Activated CD8-positive, alpha-beta memory T cell treated with anti-CD3 and anti-CD28 coated beads for 36 hours (primary cell): ENCODE data around the gene LCN10. TPM values are rescaled to one million over a fixed set of nuclear protein-coding genes. Genes with fewer than 3 reads are reported as not detected.

ENCODE experiments used
- CTCF ChIA-PET: fragments of 350-600 bp; sonication (Branson Sonifier 250); formaldehyde crosslinking; loops from one replicate; lab custom pipeline; 2021; ENCODE audit warnings: antibody characterized with exemption; lab: Charles Lee
- POLR2A ChIA-PET: fragments of 350-600 bp; sonication (Branson Sonifier 250); formaldehyde crosslinking; loops from one replicate; lab custom pipeline; 2021; ENCODE audit warnings: antibody characterized with exemption; lab: Charles Lee
- total RNA-seq, 2 experiments: library from RNA; stranded (reverse); gene quantifications; one replicate each; pipeline ENCODE4 v1.2.3, GENCODE V29; 2021

LCN10 gene
- total RNA-seq, 2 experiments from 2014 or later: 1.1 to 1.6 TPM

GRCh38 chr9:136690806-136691261 is 51.9 kb downstream of the LCN10 start:
- ChIA-PET CTCF (interaction anchor here (0.6 to 1.9 kb wide), 2 partner anchors 10 to 18 kb away, joined by 4 to 6 read pairs; no protein-coding TSS in a partner anchor), POLR2A (no interaction called here)

- ChIA-PET CTCF (interaction anchor here (0.6 to 1.9 kb wide), 2 partner anchors 11 to 18 kb away, joined by 4 to 6 read pairs; no protein-coding TSS in a partner anchor), POLR2A (no interaction called here)
These were observed 52.5 kb downstream of the LCN10 start for GRCh38 chr9:136690104-136690805.

- ChIA-PET CTCF (interaction anchor here (0.7 to 2.1 kb wide), 3 partner anchors 17 to 339 kb away, joined by 3 to 7 read pairs (median 6); no protein-coding TSS in a partner anchor), POLR2A (interaction anchor here (3.8 kb wide), 1 partner anchor 38 kb away, joined by 16 read pairs; no protein-coding TSS in a partner anchor)
These were observed 53.7 kb downstream of the LCN10 start for GRCh38 chr9:136689108-136689460.

GRCh38 chr9:136688274-136689107 is 54.2 kb downstream of the LCN10 start:
- ChIA-PET POLR2A (interaction anchor here (1.1 to 3.8 kb wide), 2 partner anchors 37 to 39 kb away, joined by 4 to 16 read pairs; no protein-coding TSS in a partner anchor), CTCF (interaction anchor here (2.1 kb wide), 1 partner anchor 17 kb away, joined by 7 read pairs; no protein-coding TSS in a partner anchor)

Other genes with a start within 250 kb of the LCN10 start
- gene NOTCH1, start 196.9 kb downstream of the LCN10 start, total RNA-seq: 10 to 100 TPM; 69.5 to 71.4 TPM
- gene EGFL7, start 80.0 kb downstream of the LCN10 start, total RNA-seq: under 1 TPM; 0.69 to 0.70 TPM
- 10 to 100 TPM; 16.2 to 18.5 TPM for gene AGPAT2, start 55.5 kb downstream of the LCN10 start, total RNA-seq
- gene DIPK1B, start 30.4 kb downstream of the LCN10 start, total RNA-seq: not detected
- gene LCN6, start 5.6 kb upstream of the LCN10 start, total RNA-seq: not detected
- gene LCN8, start 15.3 kb upstream of the LCN10 start, total RNA-seq: not detected
- gene LCN15, start 21.6 kb upstream of the LCN10 start, total RNA-seq: not detected
- gene TMEM141, start 48.4 kb upstream of the LCN10 start, total RNA-seq: 10 to 100 TPM; 48.4 to 53.3 TPM
- under 1 TPM in 1 of 2 experiments, not detected in 1; 0.46 TPM for gene CCDC183, start 53.4 kb upstream of the LCN10 start, total RNA-seq
- 100 to 1,000 TPM; 101 to 106 TPM for gene RABL6, start 65.0 kb upstream of the LCN10 start, total RNA-seq
- 1 to 10 TPM; 3.8 to 3.9 TPM for gene AJM1, start 99.5 kb upstream of the LCN10 start, total RNA-seq
- 100 to 1,000 TPM; 104 to 105 TPM for gene PHPT1, start 106.5 kb upstream of the LCN10 start, total RNA-seq
- 10 to 100 TPM; 14.1 to 15.3 TPM for gene MAMDC4, start 109.4 kb upstream of the LCN10 start, total RNA-seq
- 100 to 1,000 TPM; 320 to 322 TPM for gene EDF1, start 123.4 kb upstream of the LCN10 start, total RNA-seq
- 10 to 100 TPM; 48.1 to 55.0 TPM for gene TRAF2, start 143.6 kb upstream of the LCN10 start, total RNA-seq
- 10 to 100 TPM; 81.2 to 82.1 TPM for gene FBXW5, start 201.8 kb upstream of the LCN10 start, total RNA-seq
- under 1 TPM in 1 of 2 experiments, not detected in 1; 0.69 TPM for gene C8G, start 202.3 kb upstream of the LCN10 start, total RNA-seq
- under 1 TPM; 0.73 to 0.89 TPM for gene LCN12, start 209.3 kb upstream of the LCN10 start, total RNA-seq
- gene PTGDS, start 234.6 kb upstream of the LCN10 start, total RNA-seq: not detected
- gene LCNL1, start 240.1 kb upstream of the LCN10 start, total RNA-seq: under 1 TPM in 1 of 2 experiments, not detected in 1; 0.10 TPM
- 10 to 100 TPM; 66.9 to 74.6 TPM for gene PAXX, start 249.5 kb upstream of the LCN10 start, total RNA-seq